Neural cell (in vitro differentiated cells): ENCODE results near the gene PGA4. TPM values are rescaled to one million over a fixed set of nuclear protein-coding genes. Genes with fewer than 3 reads are reported as not detected.

Experiments used
- H2AFZ ChIP-seq: fragments of 200-600, 300-800 bp; sonication (generic), shearing (Covaris generic); 2 replicates; pipeline ENCODE4 v1.6.0; 2014; ENCODE audit warnings: low read depth, mild to moderate bottlenecking, antibody characterized with exemption, low read length, moderate library complexity
- H3F3A ChIP-seq: fragments of 200-600 bp; shearing (Covaris generic); 2 replicates; pipeline ENCODE4 v1.6.1; 2016; ENCODE audit warnings: mild to moderate bottlenecking, moderate library complexity, mixed read lengths, antibody characterized with exemption, low read length; ENCODE audit not compliant: insufficient read depth, poor library complexity, severe bottlenecking
- H3K27ac ChIP-seq: fragments of 200-600, 300-800 bp; sonication (generic), shearing (Covaris generic); 2 replicates; pipeline ENCODE4 v1.5.1; 2014; ENCODE audit warnings: mild to moderate bottlenecking, low read length, moderate library complexity
- H3K27me3 ChIP-seq: fragments of 300-800, 200-600 bp; sonication (generic), shearing (Covaris generic); 2 replicates; pipeline ENCODE4 v1.6.0; 2014; ENCODE audit warnings: mild to moderate bottlenecking, low read depth, low read length, moderate library complexity; ENCODE audit not compliant: insufficient read depth
- H3K36me3 ChIP-seq: fragments of 300-800, 200-600 bp; sonication (generic), shearing (Covaris generic); 2 replicates; pipeline ENCODE4 v1.5.1; 2014; ENCODE audit warnings: mild to moderate bottlenecking, antibody characterized with exemption, low read length, moderate library complexity; ENCODE audit not compliant: insufficient read depth
- H3K4me2 ChIP-seq: fragments of 300-800, 200-600 bp; sonication (generic), shearing (Covaris generic); 2 replicates; pipeline ENCODE4 v1.6.0; 2014; ENCODE audit warnings: mild to moderate bottlenecking, low read length
- H3K4me3 ChIP-seq: fragments of 300-800, 200-600 bp; sonication (generic), shearing (Covaris generic); 2 replicates; pipeline ENCODE4 v1.5.1; 2014; ENCODE audit warnings: mild to moderate bottlenecking, low read length, moderate library complexity
- H3K79me2 ChIP-seq: fragments of 200-600 bp; shearing (Covaris generic); replicated peaks from 2 replicates; pipeline ENCODE4 v1.6.0; 2014; ENCODE audit warnings: mild to moderate bottlenecking, low read length, moderate library complexity; ENCODE audit not compliant: insufficient read depth
- H3K9ac ChIP-seq: fragments of 300-800, 200-600 bp; sonication (generic), shearing (Covaris generic); 2 replicates; pipeline ENCODE4 v1.6.1; 2016; ENCODE audit warnings: mild to moderate bottlenecking, low read length, mixed read lengths
- H3K9me2 ChIP-seq: fragments of 200-600 bp; shearing (Covaris generic); 2 replicates; pipeline ENCODE4 v1.6.1; 2016; ENCODE audit warnings: mild to moderate bottlenecking, low read length, mixed read lengths; ENCODE audit not compliant: insufficient read depth
- H3K9me3 ChIP-seq: fragments of 200-600, 300-800 bp; sonication (generic), shearing (Covaris generic); 2 replicates; pipeline ENCODE4 v1.6.1; 2016; ENCODE audit warnings: mild to moderate bottlenecking, mixed run types, low read length, moderate library complexity, mixed read lengths
- H4K20me1 ChIP-seq: fragments of 200-600 bp; shearing (Covaris generic); 2 replicates; pipeline ENCODE4 v1.6.1; 2016; ENCODE audit warnings: mild to moderate bottlenecking, mixed run types; ENCODE audit not compliant: insufficient read depth
- CTCF ChIP-seq: fragments of 450-650 bp; IDR thresholded peaks from 2 replicates; pipeline ENCODE4 v1.5.1; 2014; ENCODE audit warnings: antibody characterized with exemption, mild to moderate bottlenecking, moderate library complexity; ENCODE audit not compliant: poor library complexity, severe bottlenecking
- EP300 ChIP-seq: fragments of 450-650 bp; conservative IDR thresholded peaks from 2 replicates; pipeline ENCODE4 v1.6.1; 2014; ENCODE audit warnings: antibody characterized with exemption, mild to moderate bottlenecking, moderate library complexity; ENCODE audit not compliant: poor library complexity, severe bottlenecking
- EZH2 ChIP-seq: fragments of 200-600, 300-800 bp; shearing (Covaris generic), sonication (generic); IDR thresholded peaks from 2 replicates; pipeline ENCODE4 v1.6.1; 2014; ENCODE audit warnings: antibody characterized with exemption, low read length, borderline replicate concordance, mild to moderate bottlenecking; ENCODE audit not compliant: insufficient read depth, poor library complexity, severe bottlenecking
- MXI1 ChIP-seq: fragments of 450-650 bp; conservative IDR thresholded peaks from 2 replicates; pipeline ENCODE4 v1.6.1; 2014; ENCODE audit warnings: antibody characterized with exemption, mild to moderate bottlenecking; ENCODE audit not compliant: poor library complexity, severe bottlenecking
- POLR2AphosphoS5 ChIP-seq: IDR thresholded peaks from 2 replicates; pipeline ENCODE4 v1.6.1; 2012
- RAD21 ChIP-seq: fragments of 450-650 bp; conservative IDR thresholded peaks from 2 replicates; pipeline ENCODE4 v1.6.1; 2014; ENCODE audit warnings: antibody characterized with exemption, mild to moderate bottlenecking, moderate library complexity
- SMC3 ChIP-seq: fragments of 450-650 bp; conservative IDR thresholded peaks from 2 replicates; pipeline ENCODE4 v1.6.1; 2014; ENCODE audit warnings: antibody characterized with exemption, mild to moderate bottlenecking, moderate library complexity; ENCODE audit not compliant: poor library complexity
- TAF1 ChIP-seq: IDR thresholded peaks from 2 replicates; pipeline ENCODE4 v1.6.1; 2012; ENCODE audit warnings: low read depth
- polyA plus RNA-seq: library from polyadenylated mRNA; depleted of rRNA; stranded (reverse); fragments of >200 nt; gene quantifications from 2 replicates; pipeline ENCODE4 v1.2.3, GENCODE V29; 2014
- TF ChIP-seq, protein P1 (sequence below): IDR thresholded peaks from 2 replicates; pipeline ENCODE4 v1.6.1; 2012; ENCODE audit warnings: borderline replicate concordance

PGA4 gene
- polyA plus RNA-seq, 1 donor from 2014 or later: not detected

- Histone ChIP-seq H2AFZ (no peak overlapping the region), H3F3A (no peaks in the 10 kb centered on the region), H3K27ac (no peak overlapping the region), H3K27me3 (no peaks in the 10 kb centered on the region), H4K20me1 (no peaks in the 10 kb centered on the region), H3K9me3 (no peaks in the 10 kb centered on the region), H3K4me2 (no peak overlapping the region), H3K36me3 (no peaks in the 10 kb centered on the region), H3K9me2 (no peaks in the 10 kb centered on the region), H3K9ac (no peak overlapping the region), H3K79me2 (no peaks in the 10 kb centered on the region), H3K4me3 (no peak overlapping the region)
- TF ChIP-seq CTCF: no peak
- TF ChIP-seq RAD21: no peak
- no peak for TF ChIP-seq EP300
- no peak for TF ChIP-seq MXI1
- TF ChIP-seq EZH2: no peak
- no peak for TF ChIP-seq TAF1
- TF ChIP-seq, protein P1, sequence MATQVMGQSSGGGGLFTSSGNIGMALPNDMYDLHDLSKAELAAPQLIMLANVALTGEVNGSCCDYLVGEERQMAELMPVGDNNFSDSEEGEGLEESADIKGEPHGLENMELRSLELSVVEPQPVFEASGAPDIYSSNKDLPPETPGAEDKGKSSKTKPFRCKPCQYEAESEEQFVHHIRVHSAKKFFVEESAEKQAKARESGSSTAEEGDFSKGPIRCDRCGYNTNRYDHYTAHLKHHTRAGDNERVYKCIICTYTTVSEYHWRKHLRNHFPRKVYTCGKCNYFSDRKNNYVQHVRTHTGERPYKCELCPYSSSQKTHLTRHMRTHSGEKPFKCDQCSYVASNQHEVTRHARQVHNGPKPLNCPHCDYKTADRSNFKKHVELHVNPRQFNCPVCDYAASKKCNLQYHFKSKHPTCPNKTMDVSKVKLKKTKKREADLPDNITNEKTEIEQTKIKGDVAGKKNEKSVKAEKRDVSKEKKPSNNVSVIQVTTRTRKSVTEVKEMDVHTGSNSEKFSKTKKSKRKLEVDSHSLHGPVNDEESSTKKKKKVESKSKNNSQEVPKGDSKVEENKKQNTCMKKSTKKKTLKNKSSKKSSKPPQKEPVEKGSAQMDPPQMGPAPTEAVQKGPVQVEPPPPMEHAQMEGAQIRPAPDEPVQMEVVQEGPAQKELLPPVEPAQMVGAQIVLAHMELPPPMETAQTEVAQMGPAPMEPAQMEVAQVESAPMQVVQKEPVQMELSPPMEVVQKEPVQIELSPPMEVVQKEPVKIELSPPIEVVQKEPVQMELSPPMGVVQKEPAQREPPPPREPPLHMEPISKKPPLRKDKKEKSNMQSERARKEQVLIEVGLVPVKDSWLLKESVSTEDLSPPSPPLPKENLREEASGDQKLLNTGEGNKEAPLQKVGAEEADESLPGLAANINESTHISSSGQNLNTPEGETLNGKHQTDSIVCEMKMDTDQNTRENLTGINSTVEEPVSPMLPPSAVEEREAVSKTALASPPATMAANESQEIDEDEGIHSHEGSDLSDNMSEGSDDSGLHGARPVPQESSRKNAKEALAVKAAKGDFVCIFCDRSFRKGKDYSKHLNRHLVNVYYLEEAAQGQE: no peak
- no peak for TF ChIP-seq POLR2AphosphoS5
- no peak for TF ChIP-seq SMC3
These were observed 46.6 kb downstream of the PGA4 start for GRCh38 chr11:61268588-61269250.

DNA sequence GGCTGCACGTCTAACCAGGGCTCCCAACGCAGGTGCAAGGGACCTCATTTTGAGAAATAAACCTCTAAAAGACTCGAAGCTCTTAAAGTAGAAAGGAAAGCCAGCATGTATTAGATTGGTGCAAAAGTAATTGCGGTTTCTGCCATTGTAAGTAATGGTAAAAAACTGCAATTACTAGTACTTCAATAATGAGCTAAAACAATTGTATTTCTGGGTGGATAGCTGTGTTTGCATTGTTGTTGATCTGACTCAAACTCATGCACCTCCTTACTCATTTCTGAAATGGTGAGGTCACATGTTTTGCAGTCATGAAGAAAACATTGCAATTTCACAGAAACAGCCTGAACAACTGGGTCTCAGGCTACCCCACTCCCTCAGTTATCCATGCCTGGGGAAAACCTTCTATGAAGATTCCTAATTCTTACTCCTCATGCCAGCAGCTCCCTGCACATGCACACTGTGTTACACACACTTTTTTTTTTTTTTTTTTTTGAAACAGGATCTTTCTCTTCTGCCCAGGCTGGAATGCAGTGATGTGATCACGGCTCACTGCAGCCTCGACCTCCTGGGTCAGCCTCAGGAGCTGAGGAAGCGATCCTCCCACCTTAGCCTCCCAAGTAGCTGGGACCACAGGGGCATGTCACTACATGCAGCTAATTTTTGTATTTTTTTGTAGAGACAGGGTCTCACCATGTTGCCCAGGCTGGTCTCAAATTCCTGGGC is 48.4 kb downstream of the PGA4 start:
- H3K9ac ChIP-seq: no peak overlapping the region
- H2AFZ ChIP-seq: no peak overlapping the region
- no peak overlapping the region for H3K4me2 ChIP-seq
- no peaks in the 10 kb centered on the region for H3K9me3 ChIP-seq
- no peak overlapping the region for H3K27ac ChIP-seq
- no peak for TF ChIP-seq CTCF
- TF ChIP-seq SMC3: no peak
- no peak for TF ChIP-seq EZH2
- no peak for TF ChIP-seq MXI1
- TF ChIP-seq, protein P1: no peak
- TF ChIP-seq TAF1: no peak
- no peak for TF ChIP-seq RAD21
- no peak for TF ChIP-seq EP300
- no peak for TF ChIP-seq POLR2AphosphoS5
- no peaks in the 10 kb centered on the region for H3K9me2 ChIP-seq
- H3K36me3 ChIP-seq: no peaks in the 10 kb centered on the region
- H3K4me3 ChIP-seq: no peak overlapping the region
- no peaks in the 10 kb centered on the region for H3K27me3 ChIP-seq
- H3F3A ChIP-seq: no peaks in the 10 kb centered on the region
- H4K20me1 ChIP-seq: no peaks in the 10 kb centered on the region
- H3K79me2 ChIP-seq: no peaks in the 10 kb centered on the region
